NCI-H2107 (cell line): Measurements from ENCODE around the gene RPL36.
"Not testable (repeated sequence)": the region's sequence is repeated elsewhere in the genome, so short reads cannot be mapped to it uniquely, and the experiment has no call there.

Source experiments
- DNase-seq: peaks from one replicate; lab custom pipeline; 2025; lab: John Stamatoyannopoulos, UW

The RPL36 gene

GRCh38 chr19:5690955-5691821 is 1.1 kb downstream of the RPL36 start:
- DNase-seq, result no peak

DNA sequence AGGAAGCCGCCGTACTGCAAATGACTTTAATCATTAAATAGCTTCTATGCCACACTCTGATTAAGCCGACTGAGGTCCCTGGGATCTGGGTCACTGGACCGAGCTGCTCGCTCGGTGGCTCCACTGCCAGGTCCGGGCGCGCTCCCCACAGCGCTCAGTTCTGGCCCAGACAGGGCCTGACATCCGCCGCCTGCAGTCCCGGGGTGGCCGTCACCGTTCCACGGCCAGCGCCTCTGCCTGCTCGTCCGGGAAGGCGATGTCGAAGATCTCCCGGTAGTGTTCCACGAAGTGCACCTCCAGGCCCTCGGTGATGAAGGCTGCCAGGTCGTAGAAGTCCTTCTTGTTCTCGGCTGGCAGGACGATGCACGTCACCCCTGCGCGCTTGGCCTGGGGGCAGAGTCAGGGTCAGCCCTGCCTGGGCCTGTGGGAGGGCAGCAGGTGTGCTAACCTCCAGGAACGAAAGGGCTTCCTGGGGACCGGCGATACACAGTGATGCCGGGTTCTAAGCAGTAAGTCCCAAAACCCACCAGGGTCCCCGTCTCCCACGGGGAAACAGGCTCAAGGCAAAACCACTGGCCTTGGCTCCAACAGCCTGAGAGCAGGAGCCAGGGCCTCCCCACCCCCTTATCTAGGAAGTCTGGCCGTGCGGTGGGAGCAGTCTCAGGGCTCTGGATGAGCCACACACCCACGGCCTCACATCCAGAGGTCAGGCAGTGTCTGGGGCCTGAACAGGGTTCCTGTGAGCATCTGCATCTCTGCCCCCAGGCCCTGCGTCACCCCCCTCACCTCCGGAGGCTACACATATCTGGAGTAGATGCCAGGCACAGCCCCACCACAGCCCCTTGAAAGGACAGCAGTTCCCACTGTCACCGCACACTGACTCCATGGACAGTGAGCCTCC is 2.0 kb downstream of the RPL36 start:
- no peak for DNase-seq

DNA sequence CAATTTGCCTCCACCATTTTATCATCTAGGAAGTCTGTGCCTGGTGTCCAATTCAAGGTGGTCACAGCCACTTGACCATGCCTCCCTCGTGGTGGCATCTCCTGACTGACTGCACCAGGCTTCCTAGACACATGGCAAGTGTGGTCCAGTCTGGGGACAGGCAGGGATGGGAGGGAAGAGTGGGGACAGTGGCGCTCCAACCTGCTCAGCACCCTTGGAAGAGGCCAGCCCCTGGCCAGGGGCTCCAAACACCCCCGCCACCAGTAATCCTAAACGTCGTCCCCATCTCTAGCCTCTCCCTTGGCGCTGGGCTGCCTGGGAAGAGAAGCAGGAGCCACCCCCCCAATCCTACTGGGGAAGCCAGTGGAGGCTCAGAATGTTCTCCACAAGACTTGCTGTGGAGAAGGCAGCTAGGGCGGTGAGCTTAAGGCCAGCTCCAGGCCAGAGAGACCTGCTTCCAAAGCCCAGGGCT is 2.7 kb downstream of the RPL36 start:
- DNase-seq, result no peak

GRCh38 chr19:5693195-5694166 is 3.4 kb downstream of the RPL36 start:
- no peak for DNase-seq

DNA sequence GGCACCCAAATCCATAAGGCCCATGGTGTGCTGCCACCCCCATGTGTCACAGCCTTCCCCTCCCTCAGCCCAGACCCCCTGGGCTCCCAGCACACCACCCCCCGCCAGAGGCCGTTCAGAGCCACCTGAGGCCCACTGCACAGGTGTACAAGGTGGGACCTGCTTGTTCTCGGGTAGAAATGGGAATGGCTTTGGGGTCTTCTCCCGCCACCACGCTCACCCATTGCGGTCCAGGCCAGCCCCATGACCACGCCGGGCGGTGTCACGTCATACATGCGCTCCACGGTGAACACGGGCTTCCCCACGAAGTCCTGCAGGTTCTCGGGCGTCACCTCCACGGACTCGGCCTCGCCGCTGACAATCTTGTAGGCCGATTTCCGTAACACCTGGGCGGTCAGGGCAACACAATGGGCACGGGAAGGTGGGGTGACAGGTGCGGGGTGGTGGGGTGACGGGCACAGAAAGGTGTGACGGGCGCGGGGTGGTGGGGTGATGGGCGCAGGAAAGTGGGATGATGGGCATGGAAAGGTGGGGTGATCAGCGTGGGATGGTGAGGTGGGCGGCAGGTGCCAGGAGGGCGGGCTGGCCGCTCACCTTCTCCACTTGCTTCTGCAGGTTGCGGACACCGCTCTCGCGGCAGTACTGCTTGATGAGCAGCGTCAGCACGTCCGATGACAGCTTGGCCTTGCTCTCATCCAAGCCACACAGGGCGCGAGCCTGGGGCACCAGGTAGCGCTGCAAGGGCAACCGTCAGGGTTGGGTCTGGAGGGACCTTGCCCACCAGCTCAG is 4.3 kb downstream of the RPL36 start:
- DNase-seq, result no peak

DNA sequence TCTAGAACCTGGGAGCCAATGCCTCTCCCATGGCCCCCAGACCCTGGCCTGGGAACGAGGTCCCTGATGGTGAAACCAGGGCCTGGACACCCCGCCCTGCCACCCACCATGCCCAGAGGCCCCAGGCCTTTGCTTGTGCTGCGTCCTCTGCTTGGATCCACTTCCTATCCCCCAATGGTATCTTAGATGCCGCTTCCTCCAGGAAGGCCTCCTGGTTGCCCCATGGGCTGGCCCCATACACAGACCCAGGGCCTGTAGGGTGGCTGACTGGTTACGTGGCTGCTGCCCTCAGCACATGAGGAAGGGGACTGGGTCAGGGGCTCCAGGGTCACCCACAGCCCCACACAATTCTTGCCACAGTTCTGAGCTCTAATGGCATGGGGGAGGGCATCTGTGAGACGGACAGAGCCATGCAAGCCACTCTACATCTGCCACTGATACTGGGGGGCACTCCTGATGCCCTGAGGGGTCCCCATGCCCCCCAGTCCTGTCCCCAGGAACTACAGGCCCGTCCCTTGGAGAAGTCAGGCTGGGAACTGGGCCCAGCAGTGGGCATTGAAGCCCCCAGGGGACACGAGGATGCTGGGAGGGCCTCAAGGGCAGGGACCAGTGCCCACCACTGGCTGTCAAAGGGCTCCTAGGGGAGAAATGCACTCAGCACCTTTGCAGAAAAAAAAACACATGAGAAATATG is 5.0 kb downstream of the RPL36 start:
- DNase-seq, result no peak

DNA sequence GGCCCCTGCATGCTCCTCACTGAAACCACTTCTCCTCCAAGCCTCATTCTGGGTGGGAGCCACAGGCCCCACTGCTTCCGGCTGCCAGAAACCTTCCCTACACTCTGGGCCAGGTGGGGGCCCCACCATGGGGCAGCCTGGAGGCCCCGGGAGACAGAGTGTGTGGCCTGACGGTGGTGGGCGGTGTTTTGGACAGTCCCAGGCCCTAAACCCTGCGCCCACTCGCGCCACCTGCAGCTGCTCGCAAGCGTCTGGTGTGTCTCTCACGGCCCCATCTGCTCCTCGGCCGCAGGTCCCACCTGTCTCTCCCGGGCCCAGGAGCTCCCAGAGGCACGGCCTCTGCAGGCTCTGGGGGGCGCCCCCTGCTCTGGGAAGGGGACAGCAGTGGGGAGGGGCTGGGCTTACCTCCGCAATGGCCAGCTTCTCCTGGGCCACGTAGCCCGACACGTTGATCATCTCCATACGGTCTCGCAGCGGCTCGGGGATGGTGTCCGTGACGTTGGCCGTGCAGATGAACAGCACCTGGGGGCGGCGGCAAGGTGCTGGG is 5.6 kb downstream of the RPL36 start:
- no peak for DNase-seq

DNA sequence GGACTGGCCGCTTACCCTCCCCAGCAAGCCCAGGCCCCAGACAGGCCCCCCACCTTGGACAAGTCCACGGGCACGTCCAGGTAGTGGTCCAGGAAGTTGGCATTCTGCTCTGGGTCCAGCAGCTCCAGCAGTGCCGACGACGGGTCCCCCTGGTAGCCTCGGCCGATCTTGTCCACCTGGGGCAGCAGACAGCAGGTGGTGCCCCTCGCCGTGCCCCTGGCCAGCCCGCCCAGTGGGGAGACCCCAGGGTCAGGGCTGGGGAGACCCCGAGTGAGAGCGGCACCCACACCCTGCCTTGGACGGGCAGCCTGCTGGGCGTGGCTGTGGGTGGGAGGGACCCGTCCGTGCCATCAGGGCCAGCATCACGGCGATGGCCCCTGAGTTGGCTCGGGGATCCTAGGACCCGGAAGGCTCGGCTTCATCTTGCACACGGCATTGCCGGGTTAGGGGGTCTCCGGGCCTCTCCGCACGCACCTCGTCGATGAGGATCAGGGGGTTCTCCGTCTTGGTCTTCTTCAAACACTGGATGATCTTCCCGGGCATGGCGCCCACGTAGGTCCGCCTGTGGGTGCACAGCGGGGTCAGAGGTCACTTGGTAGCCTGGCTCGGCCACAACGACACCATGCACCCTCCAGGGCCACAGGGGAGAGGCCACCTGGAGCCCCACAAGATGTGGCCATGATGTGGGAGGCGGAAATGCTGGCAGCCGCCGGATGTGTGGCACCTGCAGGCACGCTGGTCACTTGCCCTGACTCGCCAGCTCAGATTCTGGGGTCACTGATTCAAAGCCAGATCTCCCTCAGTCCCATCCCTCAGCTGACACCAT is 6.3 kb downstream of the RPL36 start:
- DNase-seq, result no peak

- no peak for DNase-seq
These were observed 7.2 kb downstream of the RPL36 start for GRCh38 chr19:5697022-5697889.

DNA sequence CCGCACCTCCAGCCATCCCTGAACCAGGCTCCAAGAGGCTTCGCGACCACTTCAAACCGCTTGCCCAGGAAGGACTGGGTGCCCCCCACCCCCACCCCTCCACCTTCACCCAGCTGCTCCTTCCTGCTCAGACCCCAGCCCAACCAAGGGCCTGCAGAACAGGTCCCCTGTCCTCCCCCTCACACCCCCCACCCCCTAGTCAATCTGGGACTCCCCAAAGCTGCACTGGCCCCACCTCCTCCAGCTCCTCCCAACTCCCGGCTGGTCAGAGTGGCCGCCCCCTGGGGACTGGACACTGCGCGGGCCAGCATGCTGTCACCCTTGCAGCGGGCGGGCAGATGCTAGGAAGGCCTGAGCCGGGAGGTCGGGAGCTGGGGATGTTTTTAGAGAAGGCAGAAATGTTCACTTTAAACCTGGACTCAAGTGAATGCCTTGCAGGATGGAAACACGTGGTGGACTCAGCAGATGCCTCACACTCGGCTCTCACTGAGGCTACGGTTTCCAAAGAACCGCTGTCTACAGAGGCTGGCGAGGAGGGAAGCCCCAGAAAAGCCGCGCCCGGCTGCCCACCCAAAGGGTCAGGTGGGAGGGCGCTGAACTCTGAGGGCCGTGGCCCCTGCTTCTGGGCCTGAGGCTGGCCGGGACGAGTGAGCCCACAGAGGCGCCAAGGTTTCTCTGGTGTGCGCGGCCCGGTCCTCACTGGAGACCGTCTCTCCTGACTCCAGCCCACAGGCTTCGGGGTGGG is 8.0 kb downstream of the RPL36 start:
- DNase-seq, result no peak

GRCh38 chr19:5698635-5699422 is 8.7 kb downstream of the RPL36 start:
- DNase-seq, result no peak

- DNase-seq, result no peak
These were observed 10.5 kb downstream of the RPL36 start for GRCh38 chr19:5700455-5701092.

GRCh38 chr19:5702053-5702410 is 11.9 kb downstream of the RPL36 start:
- DNase-seq, result not testable (repeated sequence)

GRCh38 chr19:5703819-5704818 is 14.0 kb downstream of the RPL36 start:
- no peak for DNase-seq

GRCh38 chr19:5705552-5705951 is 15.5 kb downstream of the RPL36 start:
- DNase-seq, result no peak
